Fibroblast of lung (primary cell): ENCODE measurements around the gene TBR1. TPM values are rescaled to one million over a fixed set of nuclear protein-coding genes. Genes with fewer than 3 reads are reported as not detected.
A peak's percentile ranks its signal among the peaks of the same experiment; 100 is the strongest.

Source experiments
- DNase-seq, 2 donors: peaks; one replicate each; pipeline versions ENCODE4 v3.0.0 to v3.0.0-alpha.2; 2010; ENCODE audit warnings: low read depth in 2 of 2
- H2AFZ ChIP-seq: 2 replicates; pipeline ENCODE4 v1.5.1; 2012; ENCODE audit warnings: low read length, control low read depth, inconsistent platforms
- H3K27ac ChIP-seq: 2 replicates; pipeline ENCODE4 v1.5.1; 2011; ENCODE audit warnings: low read length, control low read depth; ENCODE audit not compliant: insufficient read depth
- H3K27me3 ChIP-seq: 2 replicates; pipeline ENCODE4 v1.5.1; 2011; ENCODE audit warnings: mild to moderate bottlenecking, low read length; ENCODE audit not compliant: control insufficient read depth, insufficient read depth
- H3K36me3 ChIP-seq: 2 replicates; pipeline ENCODE4 v1.5.1; 2011; ENCODE audit warnings: low read length; ENCODE audit not compliant: control insufficient read depth, insufficient read depth
- H3K4me1 ChIP-seq: 2 replicates; pipeline ENCODE4 v1.5.1; 2011; ENCODE audit warnings: low read length; ENCODE audit not compliant: control insufficient read depth, insufficient read depth; ENCODE audit errors: extremely low read depth
- H3K4me2 ChIP-seq: 2 replicates; pipeline ENCODE4 v1.5.1; 2011; ENCODE audit warnings: low read length, control low read depth; ENCODE audit not compliant: insufficient read depth; ENCODE audit errors: extremely low read depth
- H3K4me3 ChIP-seq, 4 experiments: fragments of 200-600 bp in 1 of 4; sonication (generic) in 1 of 4; replicated peaks in 1 of 4; 2 replicates each; pipeline ENCODE4 v1.5.1; 2011 to 2016; ENCODE audit warnings: low read length in 4 of 4, low read depth in 3 of 4, mild to moderate bottlenecking in 3 of 4, control low read depth in 2 of 4, inconsistent platforms in 1 of 4, mixed read lengths in 1 of 4; ENCODE audit not compliant: insufficient read depth in 1 of 4; ENCODE audit errors: control extremely low read depth in 1 of 4
- H3K79me2 ChIP-seq: 2 replicates; pipeline ENCODE4 v1.5.1; 2012; ENCODE audit warnings: mild to moderate bottlenecking, low read length, inconsistent platforms; ENCODE audit not compliant: control insufficient read depth, insufficient read depth
- H3K9ac ChIP-seq: 2 replicates; pipeline ENCODE4 v1.5.1; 2011; ENCODE audit warnings: mild to moderate bottlenecking, low read length, control low read depth; ENCODE audit not compliant: insufficient read depth
- H3K9me3 ChIP-seq: 2 replicates; pipeline ENCODE4 v1.5.1; 2012; ENCODE audit warnings: low read depth, low read length; ENCODE audit not compliant: control insufficient read depth, insufficient read depth
- H4K20me1 ChIP-seq: 2 replicates; pipeline ENCODE4 v1.5.1; 2011; ENCODE audit warnings: low read length; ENCODE audit not compliant: control insufficient read depth, insufficient read depth; ENCODE audit errors: extremely low read depth
- EZH2 ChIP-seq: IDR thresholded peaks from 2 replicates; pipeline ENCODE4 v1.5.1; 2012; ENCODE audit warnings: low read length, control low read depth, mild to moderate bottlenecking; ENCODE audit errors: missing control alignments
- polyA plus RNA-seq, 2 donors: library from polyadenylated mRNA; depleted of rRNA in 1 of 2; stranded (reverse) in 1 of 2; unstranded in 1 of 2; fragments of >200 nt; gene quantifications; 2 replicates each; pipeline ENCODE4 v1.2.1, GENCODE V29; 2011 to 2012; ENCODE audit warnings: missing spikeins in 1 of 2
- total RNA-seq: library from RNA; depleted of rRNA; stranded (reverse); fragments of >200 nt; gene quantifications from 2 replicates; pipeline ENCODE4 v1.2.1, GENCODE V29; 2014
- TF ChIP-seq, protein P1 (sequence below), 2 donors: IDR thresholded peaks in 1 of 2; conservative IDR thresholded peaks in 1 of 2; 1 replicate in 1 of 2; 2 replicates in 1 of 2; pipeline ENCODE4 v1.5.1; 2011 to 2012; ENCODE audit warnings: low read length in 2 of 2, control low read depth in 1 of 2, inconsistent platforms in 1 of 2, low read depth in 1 of 2, mild to moderate bottlenecking in 1 of 2

Gene TBR1
- total and polyA plus RNA-seq, 2 donors (not counting 1 experiment from before 2014, with no cell fraction given): not detected

DNA sequence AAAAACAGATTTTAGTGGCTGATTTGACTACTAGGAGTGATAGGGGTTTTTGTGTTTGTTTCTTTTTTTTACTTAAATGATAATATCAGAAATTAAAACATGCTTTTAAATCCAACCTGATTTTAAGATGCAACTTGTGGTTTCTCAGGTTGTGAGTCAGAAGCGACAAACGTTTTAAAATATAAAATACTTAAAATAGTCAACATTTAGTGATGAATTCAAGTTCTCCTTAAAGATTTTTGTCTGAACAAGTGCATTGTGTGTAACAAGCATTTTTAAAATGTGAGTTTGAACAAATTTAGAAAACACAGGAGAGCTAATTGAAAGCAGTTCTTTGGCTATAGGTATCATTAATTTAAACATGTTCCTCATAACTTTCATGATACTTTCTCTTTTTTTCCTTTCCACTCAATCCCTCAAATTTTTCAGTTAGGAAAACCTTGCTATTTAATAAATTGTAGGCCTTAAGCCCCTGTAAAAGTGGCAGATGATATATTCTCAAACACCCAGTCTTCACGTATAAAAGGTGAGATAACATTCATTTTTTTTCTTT lies 3.6 kb downstream of the TBR1 start:
- Histone ChIP-seq H4K20me1 (no peaks in the 10 kb centered on the region), H2AFZ (no peak overlapping the region), H3K4me2 (no peak overlapping the region), H3K4me3 (no peak overlapping the region), H3K9me3 (no peaks in the 10 kb centered on the region), H3K9ac (no peak overlapping the region), H3K27ac (no peak overlapping the region), H3K36me3 (no peaks in the 10 kb centered on the region), H3K4me1 (no peaks in the 10 kb centered on the region), H3K79me2 (no peaks in the 10 kb centered on the region), H3K27me3 (peaks cover 92% of the 10 kb centered on the region)
- no peak for DNase-seq
- TF ChIP-seq EZH2: no peak
- TF ChIP-seq, protein P1, sequence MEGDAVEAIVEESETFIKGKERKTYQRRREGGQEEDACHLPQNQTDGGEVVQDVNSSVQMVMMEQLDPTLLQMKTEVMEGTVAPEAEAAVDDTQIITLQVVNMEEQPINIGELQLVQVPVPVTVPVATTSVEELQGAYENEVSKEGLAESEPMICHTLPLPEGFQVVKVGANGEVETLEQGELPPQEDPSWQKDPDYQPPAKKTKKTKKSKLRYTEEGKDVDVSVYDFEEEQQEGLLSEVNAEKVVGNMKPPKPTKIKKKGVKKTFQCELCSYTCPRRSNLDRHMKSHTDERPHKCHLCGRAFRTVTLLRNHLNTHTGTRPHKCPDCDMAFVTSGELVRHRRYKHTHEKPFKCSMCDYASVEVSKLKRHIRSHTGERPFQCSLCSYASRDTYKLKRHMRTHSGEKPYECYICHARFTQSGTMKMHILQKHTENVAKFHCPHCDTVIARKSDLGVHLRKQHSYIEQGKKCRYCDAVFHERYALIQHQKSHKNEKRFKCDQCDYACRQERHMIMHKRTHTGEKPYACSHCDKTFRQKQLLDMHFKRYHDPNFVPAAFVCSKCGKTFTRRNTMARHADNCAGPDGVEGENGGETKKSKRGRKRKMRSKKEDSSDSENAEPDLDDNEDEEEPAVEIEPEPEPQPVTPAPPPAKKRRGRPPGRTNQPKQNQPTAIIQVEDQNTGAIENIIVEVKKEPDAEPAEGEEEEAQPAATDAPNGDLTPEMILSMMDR (conservative IDR thresholded peaks at IDR 0.05 in 1 of 2, IDR thresholded peaks at IDR 0.05 in 1 of 2; ENCODE audit: low read depth in 1 of 2, low read length in 2 of 2): no peak

DNA sequence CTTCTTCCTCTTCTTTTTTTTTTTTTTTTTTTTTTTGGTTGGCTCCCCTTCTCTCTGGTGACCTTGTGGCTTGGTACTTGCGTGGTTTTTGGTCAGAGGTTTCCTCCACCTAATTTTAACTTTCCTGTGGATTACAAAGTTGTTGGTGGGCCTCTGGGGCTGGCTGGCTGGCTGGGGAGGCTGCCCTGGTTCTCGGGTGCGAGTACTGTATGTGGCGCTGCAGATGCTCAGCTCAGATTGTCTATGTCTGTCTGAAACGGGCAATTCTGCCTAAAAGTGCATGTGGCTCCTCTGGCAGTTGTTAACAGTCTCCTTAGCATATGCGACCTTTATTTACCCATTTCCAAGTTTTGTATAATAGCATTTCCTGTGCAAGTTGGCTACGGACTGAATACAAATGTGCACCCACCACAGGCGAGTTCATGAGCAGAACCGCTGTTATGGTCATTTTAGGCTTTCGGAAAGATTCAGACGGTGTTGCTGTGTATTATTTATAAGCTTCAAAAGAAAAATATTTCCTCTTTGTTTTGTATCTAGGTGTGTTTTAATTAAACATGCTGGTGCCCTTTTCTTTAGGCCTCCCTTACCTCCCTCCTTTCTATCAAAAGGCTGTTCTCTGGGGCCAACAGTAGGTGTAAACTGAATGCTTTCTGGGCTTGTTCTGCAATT lies 4.4 kb downstream of the TBR1 start:
- no peaks in the 10 kb centered on the region for H3K79me2 ChIP-seq
- H4K20me1 ChIP-seq: no peaks in the 10 kb centered on the region
- peaks cover 93% of the 10 kb centered on the region for H3K27me3 ChIP-seq
- no peaks in the 10 kb centered on the region for H3K36me3 ChIP-seq
- TF ChIP-seq EZH2: peak; percentile 18
- TF ChIP-seq, protein P1 (conservative IDR thresholded peaks at IDR 0.05 in 1 of 2, IDR thresholded peaks at IDR 0.05 in 1 of 2; ENCODE audit: low read depth in 1 of 2, low read length in 2 of 2): no peak
- H3K9me3 ChIP-seq: no peaks in the 10 kb centered on the region
- no peak overlapping the region for H3K27ac ChIP-seq
- H3K4me1 ChIP-seq: no peaks in the 10 kb centered on the region
- no peak overlapping the region for H3K4me2 ChIP-seq
- H3K4me3 ChIP-seq: no peak overlapping the region
- H2AFZ ChIP-seq: no peak overlapping the region
- H3K9ac ChIP-seq: no peak overlapping the region
- DNase-seq: no peak

DNA sequence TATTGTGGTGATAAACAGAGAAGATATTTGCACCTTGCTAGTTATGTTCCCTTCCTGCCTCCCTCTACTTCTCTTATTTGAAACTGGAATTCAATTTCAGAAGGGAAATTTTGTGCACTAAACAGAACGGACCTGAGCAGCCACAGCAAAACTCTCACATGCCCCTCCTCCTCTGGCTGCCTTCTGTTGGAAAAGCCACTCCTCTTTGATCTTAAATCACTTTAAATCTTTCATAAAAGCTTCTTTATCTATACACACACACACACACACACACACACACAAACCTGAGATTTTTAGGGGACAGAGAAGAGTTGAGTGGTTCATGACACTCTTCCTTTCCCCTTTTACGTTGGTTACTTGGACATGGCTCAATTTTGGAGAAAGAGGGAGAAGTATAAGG lies 5.6 kb downstream of the TBR1 start:
- Histone ChIP-seq H3K27ac (no peak overlapping the region), H3K36me3 (no peaks in the 10 kb centered on the region), H3K9ac (no peak overlapping the region), H3K4me2 (no peak overlapping the region), H3K27me3 (peaks cover 90% of the 10 kb centered on the region), H4K20me1 (no peaks in the 10 kb centered on the region), H2AFZ (no peak overlapping the region), H3K4me3 (no peak overlapping the region), H3K79me2 (no peaks in the 10 kb centered on the region), H3K4me1 (no peaks in the 10 kb centered on the region), H3K9me3 (no peaks in the 10 kb centered on the region)
- DNase-seq: no peak
- TF ChIP-seq, protein P1 (conservative IDR thresholded peaks at IDR 0.05 in 1 of 2, IDR thresholded peaks at IDR 0.05 in 1 of 2; ENCODE audit: low read depth in 1 of 2, low read length in 2 of 2): no peak
- TF ChIP-seq EZH2: no peak
